Measurements from ENCODE around the gene ABHD12. TPM values are rescaled to one million over a fixed set of nuclear protein-coding genes. Genes with fewer than 3 reads are reported as not detected.

ABHD12 gene
- total and polyA plus RNA-seq, 2 donors (not counting 3 experiments of a cell fraction or from before 2014, with no cell fraction given): 19.2 to 36.0 TPM

GRCh38 chr20:25364879-25365699 lies 25.5 kb downstream of the ABHD12 start:
- no peak overlapping the region for H3K4me2 ChIP-seq (ENCODE audit: insufficient read depth, low read length)
- no peaks in the 10 kb centered on the region for H3K9me1 ChIP-seq (replicated peaks; ENCODE audit: control insufficient read depth, extremely low read depth, insufficient read depth, low read length)
- no TSS peak for BruUV-seq (replicated peaks)
- no peak for FAIRE-seq
- ChIA-PET POLR2A (no interaction called here), CTCF (interaction anchor here (1.3 kb wide), 1 partner anchor 34 kb away, joined by 7 read pairs; no protein-coding TSS in a partner anchor)
- TF ChIP-seq GATA2 (IDR thresholded peaks at IDR 0.05; ENCODE audit: insufficient read depth, insufficient read length, low read depth, low read length) (no peak), FOS (IDR thresholded peaks at IDR 0.05; ENCODE audit: borderline replicate concordance, insufficient read depth, low read length) (no peak), POLR2AphosphoS5 (IDR thresholded peaks at IDR 0.05; ENCODE audit: insufficient read depth, low read depth, low read length) (no peak), MAX (IDR thresholded peaks at IDR 0.05; ENCODE audit: insufficient read depth, insufficient read length) (no peak)
- DNase-seq (ENCODE audit: low read depth, low spot score): no peak
- no peak overlapping the region for H3K9ac ChIP-seq (replicated peaks; ENCODE audit: extremely low read depth, insufficient read depth, low read length)
- H3K27me3 ChIP-seq (ENCODE audit: control insufficient read depth in 2 of 2, insufficient read depth in 2 of 2, low read length in 2 of 2): no peaks in the 10 kb centered on the region
- H3K4me1 ChIP-seq (ENCODE audit: control insufficient read depth, extremely low read depth, insufficient read depth, low read length): peaks cover 11% of the 10 kb centered on the region
- H3K36me3 ChIP-seq (ENCODE audit: control insufficient read depth in 2 of 2, extremely low read depth in 1 of 2, insufficient read depth in 2 of 2, low read length in 2 of 2): no peaks in the 10 kb centered on the region
- H4K20me1 ChIP-seq (replicated peaks; ENCODE audit: control insufficient read depth, extremely low read depth, insufficient read depth, low read length): no peaks in the 10 kb centered on the region
- H3K9me3 ChIP-seq (replicated peaks; ENCODE audit: control insufficient read depth, insufficient read depth, low read length): no peaks in the 10 kb centered on the region
- no peak overlapping the region for H3K27ac ChIP-seq (ENCODE audit: insufficient read depth, low read depth, low read length)
- no peak overlapping the region for H2AFZ ChIP-seq (ENCODE audit: low read depth, low read length)
- dilution Hi-C loops (cut with MboI; ENCODE audit: extremely low pct_ligation_motif_present, low sequenced_read_pairs): no loop called here
- no peak overlapping the region for H3K4me3 ChIP-seq (replicated peaks in 1 of 3; ENCODE audit: insufficient read depth in 1 of 3, low read depth in 1 of 3, low read length in 3 of 3)
- intact Hi-C loops (cut with micrococcal nuclease): no loop called here
- H3K79me2 ChIP-seq (ENCODE audit: control insufficient read depth, insufficient read depth, low read length): peaks cover 2% of the 10 kb centered on the region

GRCh38 chr20:25364180-25364788 lies 26.4 kb downstream of the ABHD12 start:
- no peak overlapping the region for H3K4me3 ChIP-seq (replicated peaks in 1 of 3; ENCODE audit: insufficient read depth in 1 of 3, low read depth in 1 of 3, low read length in 3 of 3)
- no peaks in the 10 kb centered on the region for H3K36me3 ChIP-seq (ENCODE audit: control insufficient read depth in 2 of 2, extremely low read depth in 1 of 2, insufficient read depth in 2 of 2, low read length in 2 of 2)
- no peak overlapping the region for H3K4me2 ChIP-seq (ENCODE audit: insufficient read depth, low read length)
- no peak for DNase-seq (ENCODE audit: low read depth, low spot score)
- no peaks in the 10 kb centered on the region for H3K9me1 ChIP-seq (replicated peaks; ENCODE audit: control insufficient read depth, extremely low read depth, insufficient read depth, low read length)
- intact Hi-C loops (cut with micrococcal nuclease): no loop called here
- H3K27me3 ChIP-seq (ENCODE audit: control insufficient read depth in 2 of 2, insufficient read depth in 2 of 2, low read length in 2 of 2): no peaks in the 10 kb centered on the region
- H3K9ac ChIP-seq (replicated peaks; ENCODE audit: extremely low read depth, insufficient read depth, low read length): no peak overlapping the region
- CTCF ChIA-PET: interaction anchor here (1.3 kb wide), 1 partner anchor 35 kb away, joined by 7 read pairs; no protein-coding TSS in a partner anchor
- no peak overlapping the region for H2AFZ ChIP-seq (ENCODE audit: low read depth, low read length)
- H4K20me1 ChIP-seq (replicated peaks; ENCODE audit: control insufficient read depth, extremely low read depth, insufficient read depth, low read length): no peaks in the 10 kb centered on the region
- H3K9me3 ChIP-seq (replicated peaks; ENCODE audit: control insufficient read depth, insufficient read depth, low read length): no peaks in the 10 kb centered on the region
- H3K27ac ChIP-seq (ENCODE audit: insufficient read depth, low read depth, low read length): no peak overlapping the region
- TF ChIP-seq CTCF (IDR thresholded peaks at IDR 0.05; ENCODE audit: extremely low read depth in 1 of 2, insufficient read depth in 1 of 2, low read depth in 1 of 2, low read length in 2 of 2) (no peak), MAX (IDR thresholded peaks at IDR 0.05; ENCODE audit: insufficient read depth, insufficient read length) (no peak), MYC (IDR thresholded peaks at IDR 0.05; ENCODE audit: low read depth, low read length) (no peak), JUN (IDR thresholded peaks at IDR 0.05; ENCODE audit: borderline replicate concordance, insufficient read depth, insufficient read length, low read depth) (no peak), POLR2A (IDR thresholded peaks at IDR 0.05; ENCODE audit: low read depth, low read length) (no peak), EZH2 (IDR thresholded peaks at IDR 0.05; ENCODE audit: borderline replicate concordance, low read depth, low read length, severe bottlenecking) (no peak), GATA2 (IDR thresholded peaks at IDR 0.05; ENCODE audit: insufficient read depth, insufficient read length, low read depth, low read length) (no peak), FOS (IDR thresholded peaks at IDR 0.05; ENCODE audit: borderline replicate concordance, insufficient read depth, low read length) (no peak), POLR2AphosphoS5 (IDR thresholded peaks at IDR 0.05; ENCODE audit: insufficient read depth, low read depth, low read length) (no peak)
- POLR2A ChIA-PET: no interaction called here
- no peak for FAIRE-seq
- dilution Hi-C loops (cut with MboI; ENCODE audit: extremely low pct_ligation_motif_present, low sequenced_read_pairs): no loop called here
- H3K4me1 ChIP-seq (ENCODE audit: control insufficient read depth, extremely low read depth, insufficient read depth, low read length): peaks cover 11% of the 10 kb centered on the region
- no TSS peak for BruUV-seq (replicated peaks)
- H3K79me2 ChIP-seq (ENCODE audit: control insufficient read depth, insufficient read depth, low read length): peaks cover 2% of the 10 kb centered on the region
